K562 (cell line): ENCODE data around the gene TMIGD2. TPM values are rescaled to one million over a fixed set of nuclear protein-coding genes. Genes with fewer than 3 reads are reported as not detected.

Source experiments
- ASH1L ChIP-seq: fragments of 450-650 bp; IDR thresholded peaks from 2 replicates; pipeline ENCODE4 v1.6.1; 2018; ENCODE audit warnings: borderline replicate concordance, mild to moderate bottlenecking, low read depth; ENCODE audit not compliant: partially characterized antibody
- BHLHE40 ChIP-seq: IDR thresholded peaks from 2 replicates; pipeline ENCODE4 v1.6.1; 2011; ENCODE audit warnings: low read length, improper control_type of control experiment
- CCNT2 ChIP-seq: IDR thresholded peaks from 2 replicates; pipeline ENCODE4 v1.6.1; 2011; ENCODE audit warnings: borderline replicate concordance, low read depth, mild to moderate bottlenecking, moderate library complexity, mixed read lengths, low read length; ENCODE audit not compliant: insufficient read length; ENCODE audit errors: extremely low read depth
- CREB1 ChIP-seq, 2 experiments: sonication (generic) in 1 of 2; formaldehyde crosslinking in 1 of 2; IDR thresholded peaks; 2 replicates each; pipeline versions ENCODE4 v1.6.1 to v1.8.0; 2012 to 2022; ENCODE audit warnings: inconsistent platforms in 1 of 2, mild to moderate bottlenecking in 1 of 2, missing genetic modification reagents in 1 of 2, moderate library complexity in 1 of 2
- DPF2 ChIP-seq: fragments of 450-650 bp; IDR thresholded peaks from 2 replicates; pipeline ENCODE4 v1.6.1; 2016
- KLF1 ChIP-seq: fragments of 450-650 bp; IDR thresholded peaks from 2 replicates; pipeline ENCODE4 v1.6.1; 2016; ENCODE audit warnings: missing genetic modification characterization, missing compliant biosample characterization
- NR3C1 ChIP-seq: sonication (generic); formaldehyde crosslinking; IDR thresholded peaks from 2 replicates; pipeline ENCODE4 v1.8.1; 2022; ENCODE audit warnings: missing genetic modification reagents
- OTX1 ChIP-seq: fragments of 450-650 bp; formaldehyde crosslinking; IDR thresholded peaks from 2 replicates; pipeline ENCODE4 v1.4.0; 2022; ENCODE audit warnings: mild to moderate bottlenecking
- RBM22 ChIP-seq: fragments of 200-400 bp; formaldehyde crosslinking; IDR thresholded peaks from 2 replicates; pipeline ENCODE4 v1.6.1; 2018; ENCODE audit warnings: low read length, low read depth; ENCODE audit not compliant: poor library complexity, severe bottlenecking
- SMAD1 ChIP-seq: fragments of 150-350 bp; IDR thresholded peaks from 2 replicates; pipeline ENCODE4 v1.6.1; 2014; ENCODE audit warnings: low read length, low read depth; ENCODE audit not compliant: partially characterized antibody
- SRF ChIP-seq, 2 experiments: fragments of 250-450, 450-650 bp in 1 of 2; sonication (Bioruptor Pico) in 1 of 2; sonication (generic) in 1 of 2; formaldehyde crosslinking; IDR thresholded peaks; 2 replicates each; pipeline versions ENCODE4 v1.5.0 to v1.5.1; 2020 to 2022; ENCODE audit warnings: mild to moderate bottlenecking in 1 of 2, missing genetic modification reagents in 1 of 2
- TAF15 ChIP-seq: fragments of 200-400 bp; formaldehyde crosslinking; IDR thresholded peaks from 2 replicates; pipeline ENCODE4 v1.6.1; 2017; ENCODE audit warnings: mild to moderate bottlenecking, low read depth, low read length, moderate library complexity
- TRIM24 ChIP-seq, 2 experiments: fragments of 450-650 bp; IDR thresholded peaks; 2 replicates each; pipeline ENCODE4 v1.6.1; 2016
- polyA plus RNA-seq, 8 experiments: library from polyadenylated mRNA; depleted of rRNA in 4 of 8; stranded (reverse) in 5 of 8; unstranded in 3 of 8; fragments of >200 nt; fragmentation: Nextera tagmentation in 2 of 8; fragmentation: Illumina TruSeq in 1 of 8; extraction: Ambion mirVana in 2 of 8; extraction: Trizol in 1 of 8; gene quantifications; 2 replicates each; pipeline versions ENCODE4 v1.2.1 to v1.2.3, GENCODE V29; 2011 to 2014; ENCODE audit warnings: inconsistent platforms in 1 of 8, missing spikeins in 1 of 8
- total RNA-seq, 7 experiments: library from RNA; depleted of rRNA in 6 of 7; stranded (reverse); fragments of >200 nt in 6 of 7; fragmentation: Illumina TruSeq in 2 of 7; extraction: Trizol in 2 of 7; gene quantifications; 2 replicates each; pipeline versions ENCODE4 v1.2.1 to v1.2.3, GENCODE V29; 2011 to 2021; ENCODE audit warnings: low replicate concordance in 1 of 7
- TF ChIP-seq, protein P1 (sequence below): fragments of 250-450 bp; sonication (Bioruptor Pico); IDR thresholded peaks from 2 replicates; pipeline ENCODE4 v1.4.0; 2020
- TF ChIP-seq, protein P2 (sequence below), 2 experiments: IDR thresholded peaks; 2 replicates each; pipeline ENCODE4 v1.6.1; 2012; ENCODE audit warnings: improper control_type of control experiment in 2 of 2, low read depth in 2 of 2, low read length in 2 of 2, borderline replicate concordance in 1 of 2
- TF ChIP-seq, protein P3 (sequence below): sonication (generic); formaldehyde crosslinking; IDR thresholded peaks from 2 replicates; pipeline ENCODE4 v1.8.0; 2022; ENCODE audit warnings: mild to moderate bottlenecking, missing genetic modification reagents

Gene TMIGD2
- total and polyA plus RNA-seq, 9 of the 15 experiments (the other 6 are each of a cell fraction or from before 2014, with no cell fraction given), result not detected

DNA sequence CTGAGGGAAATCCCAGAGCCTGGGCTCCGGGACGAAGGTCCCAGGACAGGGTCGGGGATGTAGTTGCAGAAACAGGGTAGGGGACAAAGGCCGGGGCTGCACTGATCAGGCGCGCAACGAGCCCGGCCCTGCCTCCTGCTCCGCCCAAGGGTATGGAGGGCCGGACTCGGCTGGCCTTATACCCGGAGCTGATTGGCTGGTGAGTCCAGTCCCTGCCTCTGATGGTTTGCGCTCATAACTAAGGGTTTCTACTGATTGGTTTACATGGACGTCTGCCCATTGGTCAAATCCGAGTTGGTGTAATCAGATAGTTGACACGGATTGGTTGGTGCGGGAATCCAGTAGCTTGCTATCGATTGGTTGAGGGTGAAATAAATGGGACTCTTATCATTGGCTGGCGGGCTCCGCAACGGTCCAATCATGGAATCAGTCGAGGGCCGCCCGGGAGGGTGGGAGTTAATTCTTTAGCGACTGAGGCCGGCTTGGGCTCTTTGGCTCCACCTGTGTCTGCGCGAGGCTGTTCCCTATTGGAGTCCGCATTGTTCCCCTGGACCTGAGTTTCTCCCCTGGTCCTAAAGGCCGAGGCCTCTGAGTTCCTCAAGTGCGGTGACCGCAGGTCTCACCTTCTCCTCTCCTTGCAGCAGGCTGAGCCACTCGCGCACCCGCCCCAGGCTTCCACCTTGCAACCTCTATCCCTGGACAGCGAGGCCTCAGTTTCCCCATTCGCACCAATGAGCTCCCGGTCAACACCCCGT lies 40.6 kb upstream of the TMIGD2 start (continued):
- TF ChIP-seq, protein P1, sequence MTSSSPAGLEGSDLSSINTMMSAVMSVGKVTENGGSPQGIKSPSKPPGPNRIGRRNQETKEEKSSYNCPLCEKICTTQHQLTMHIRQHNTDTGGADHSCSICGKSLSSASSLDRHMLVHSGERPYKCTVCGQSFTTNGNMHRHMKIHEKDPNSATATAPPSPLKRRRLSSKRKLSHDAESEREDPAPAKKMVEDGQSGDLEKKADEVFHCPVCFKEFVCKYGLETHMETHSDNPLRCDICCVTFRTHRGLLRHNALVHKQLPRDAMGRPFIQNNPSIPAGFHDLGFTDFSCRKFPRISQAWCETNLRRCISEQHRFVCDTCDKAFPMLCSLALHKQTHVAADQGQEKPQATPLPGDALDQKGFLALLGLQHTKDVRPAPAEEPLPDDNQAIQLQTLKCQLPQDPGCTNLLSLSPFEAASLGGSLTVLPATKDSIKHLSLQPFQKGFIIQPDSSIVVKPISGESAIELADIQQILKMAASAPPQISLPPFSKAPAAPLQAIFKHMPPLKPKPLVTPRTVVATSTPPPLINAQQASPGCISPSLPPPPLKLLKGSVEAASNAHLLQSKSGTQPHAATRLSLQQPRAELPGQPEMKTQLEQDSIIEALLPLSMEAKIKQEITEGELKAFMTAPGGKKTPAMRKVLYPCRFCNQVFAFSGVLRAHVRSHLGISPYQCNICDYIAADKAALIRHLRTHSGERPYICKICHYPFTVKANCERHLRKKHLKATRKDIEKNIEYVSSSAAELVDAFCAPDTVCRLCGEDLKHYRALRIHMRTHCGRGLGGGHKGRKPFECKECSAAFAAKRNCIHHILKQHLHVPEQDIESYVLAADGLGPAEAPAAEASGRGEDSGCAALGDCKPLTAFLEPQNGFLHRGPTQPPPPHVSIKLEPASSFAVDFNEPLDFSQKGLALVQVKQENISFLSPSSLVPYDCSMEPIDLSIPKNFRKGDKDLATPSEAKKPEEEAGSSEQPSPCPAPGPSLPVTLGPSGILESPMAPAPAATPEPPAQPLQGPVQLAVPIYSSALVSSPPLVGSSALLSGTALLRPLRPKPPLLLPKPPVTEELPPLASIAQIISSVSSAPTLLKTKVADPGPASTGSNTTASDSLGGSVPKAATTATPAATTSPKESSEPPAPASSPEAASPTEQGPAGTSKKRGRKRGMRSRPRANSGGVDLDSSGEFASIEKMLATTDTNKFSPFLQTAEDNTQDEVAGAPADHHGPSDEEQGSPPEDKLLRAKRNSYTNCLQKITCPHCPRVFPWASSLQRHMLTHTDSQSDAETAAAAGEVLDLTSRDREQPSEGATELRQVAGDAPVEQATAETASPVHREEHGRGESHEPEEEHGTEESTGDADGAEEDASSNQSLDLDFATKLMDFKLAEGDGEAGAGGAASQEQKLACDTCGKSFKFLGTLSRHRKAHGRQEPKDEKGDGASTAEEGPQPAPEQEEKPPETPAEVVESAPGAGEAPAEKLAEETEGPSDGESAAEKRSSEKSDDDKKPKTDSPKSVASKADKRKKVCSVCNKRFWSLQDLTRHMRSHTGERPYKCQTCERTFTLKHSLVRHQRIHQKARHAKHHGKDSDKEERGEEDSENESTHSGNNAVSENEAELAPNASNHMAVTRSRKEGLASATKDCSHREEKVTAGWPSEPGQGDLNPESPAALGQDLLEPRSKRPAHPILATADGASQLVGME (CRISPR knock-in tag), result 0 out of 2 replicates have a peak, but pooled peaks have one; percentile 17
- TF ChIP-seq TAF15, result no peak
- no peak for TF ChIP-seq BHLHE40
- TF ChIP-seq SMAD1, result no peak
- TF ChIP-seq, protein P2, sequence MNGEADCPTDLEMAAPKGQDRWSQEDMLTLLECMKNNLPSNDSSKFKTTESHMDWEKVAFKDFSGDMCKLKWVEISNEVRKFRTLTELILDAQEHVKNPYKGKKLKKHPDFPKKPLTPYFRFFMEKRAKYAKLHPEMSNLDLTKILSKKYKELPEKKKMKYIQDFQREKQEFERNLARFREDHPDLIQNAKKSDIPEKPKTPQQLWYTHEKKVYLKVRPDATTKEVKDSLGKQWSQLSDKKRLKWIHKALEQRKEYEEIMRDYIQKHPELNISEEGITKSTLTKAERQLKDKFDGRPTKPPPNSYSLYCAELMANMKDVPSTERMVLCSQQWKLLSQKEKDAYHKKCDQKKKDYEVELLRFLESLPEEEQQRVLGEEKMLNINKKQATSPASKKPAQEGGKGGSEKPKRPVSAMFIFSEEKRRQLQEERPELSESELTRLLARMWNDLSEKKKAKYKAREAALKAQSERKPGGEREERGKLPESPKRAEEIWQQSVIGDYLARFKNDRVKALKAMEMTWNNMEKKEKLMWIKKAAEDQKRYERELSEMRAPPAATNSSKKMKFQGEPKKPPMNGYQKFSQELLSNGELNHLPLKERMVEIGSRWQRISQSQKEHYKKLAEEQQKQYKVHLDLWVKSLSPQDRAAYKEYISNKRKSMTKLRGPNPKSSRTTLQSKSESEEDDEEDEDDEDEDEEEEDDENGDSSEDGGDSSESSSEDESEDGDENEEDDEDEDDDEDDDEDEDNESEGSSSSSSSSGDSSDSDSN (IDR thresholded peaks at IDR 0.05; ENCODE audit: borderline replicate concordance in 1 of 2, low read depth in 2 of 2, low read length in 2 of 2), result 0 out of 4 replicates have a peak, but pooled peaks have one; percentile 45 to 57
- TF ChIP-seq RBM22, result no peak
- peak; percentile 49 for TF ChIP-seq CCNT2
- TF ChIP-seq CREB1 (IDR thresholded peaks at IDR 0.05), result peak; percentile 23
- peak; percentile 61; the same call in 1 of the 2 replicates for TF ChIP-seq CREB1 (CRISPR knock-in tag; IDR thresholded peaks at IDR 0.05)
- peak; percentile 99 for TF ChIP-seq OTX1 (CRISPR knock-in tag)
- 0 out of 2 replicates have a peak, but pooled peaks have one; percentile 20 for TF ChIP-seq KLF1 (tag)
- TF ChIP-seq SRF (CRISPR knock-in tag; IDR thresholded peaks at IDR 0.05), result peak in 1 of 2 experiments; percentile 57; a peak in 1 of 4 replicates
- no peak for TF ChIP-seq NR3C1 (CRISPR knock-in tag)
- TF ChIP-seq ASH1L, result peak; percentile 100
- TF ChIP-seq, protein P3, sequence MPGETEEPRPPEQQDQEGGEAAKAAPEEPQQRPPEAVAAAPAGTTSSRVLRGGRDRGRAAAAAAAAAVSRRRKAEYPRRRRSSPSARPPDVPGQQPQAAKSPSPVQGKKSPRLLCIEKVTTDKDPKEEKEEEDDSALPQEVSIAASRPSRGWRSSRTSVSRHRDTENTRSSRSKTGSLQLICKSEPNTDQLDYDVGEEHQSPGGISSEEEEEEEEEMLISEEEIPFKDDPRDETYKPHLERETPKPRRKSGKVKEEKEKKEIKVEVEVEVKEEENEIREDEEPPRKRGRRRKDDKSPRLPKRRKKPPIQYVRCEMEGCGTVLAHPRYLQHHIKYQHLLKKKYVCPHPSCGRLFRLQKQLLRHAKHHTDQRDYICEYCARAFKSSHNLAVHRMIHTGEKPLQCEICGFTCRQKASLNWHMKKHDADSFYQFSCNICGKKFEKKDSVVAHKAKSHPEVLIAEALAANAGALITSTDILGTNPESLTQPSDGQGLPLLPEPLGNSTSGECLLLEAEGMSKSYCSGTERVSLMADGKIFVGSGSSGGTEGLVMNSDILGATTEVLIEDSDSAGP (CRISPR knock-in tag), result no peak
- peak; percentile 56; the same call in 1 of the 2 replicates for TF ChIP-seq DPF2
- no peak; a peak in 1 of 4 replicates for TF ChIP-seq TRIM24 (IDR thresholded peaks at IDR 0.05)
